HCT116 (cell line): Measurements from ENCODE around the gene TTLL10. TPM values are rescaled to one million over a fixed set of nuclear protein-coding genes. Genes with fewer than 3 reads are reported as not detected.

ENCODE experiments used
- ATAC-seq: fragments of 200-7000 bp; cut with Tn5 transposase; 2 replicates; pipeline ENCODE4 v1.9.1; 2020; ENCODE audit warnings: mild to moderate bottlenecking, moderate library complexity
- BruUV-seq: library from RNA; stranded (reverse); fragments of 400-500 nt; replicated peaks from 2 replicates; lab custom pipeline; 2021; lab: Mats Ljungman, UMichigan
- CTCF ChIA-PET: fragments of 300-600 bp; sonication (Branson Sonifier 250); formaldehyde crosslinking; loops from one replicate; lab custom pipeline; 2021; ENCODE audit warnings: antibody characterized with exemption; lab: Charles Lee
- POLR2A ChIA-PET: fragments of 300-600, 350-600 bp; sonication (Branson Sonifier 250); formaldehyde crosslinking; loops from one replicate; lab custom pipeline; 2021; ENCODE audit warnings: antibody characterized with exemption; lab: Charles Lee
- RAD21 ChIA-PET, 2 experiments: fragments of 300-600 bp; sonication (Branson Sonifier 250); formaldehyde crosslinking; loops; one replicate each; lab custom pipeline; 2023; ENCODE audit warnings: low total read pairs in 2 of 2; ENCODE audit not compliant: uncharacterized antibody in 2 of 2, unreplicated experiment in 2 of 2, low non-redundant PET in 1 of 2; lab: Charles Lee
- DNase-seq: peaks from one replicate; pipeline ENCODE4 v3.0.0-alpha.2; 2010; ENCODE audit warnings: low read depth, low spot score
- H2AFZ ChIP-seq: fragments of 200-600 bp; shearing (Covaris generic), sonication (generic); 2 replicates; pipeline ENCODE4 v1.6.1; 2017; ENCODE audit warnings: low read depth, mixed run types, mixed read lengths, antibody characterized with exemption, low read length; ENCODE audit not compliant: poor library complexity, severe bottlenecking
- H3K27ac ChIP-seq: 2 replicates; pipeline ENCODE4 v1.5.1; 2012; ENCODE audit warnings: low read depth, low read length
- H3K27me3 ChIP-seq: fragments of 200-600 bp; sonication (generic); 2 replicates; pipeline ENCODE4 v1.6.1; 2016; ENCODE audit warnings: mixed run types, low read length, mixed read lengths; ENCODE audit not compliant: insufficient read depth
- H3K36me3 ChIP-seq, 2 experiments: fragments of 200-500 bp in 1 of 2; fragments of 200-600 bp in 1 of 2; sonication (Bioruptor generic) in 1 of 2; sonication (generic) in 1 of 2; 2 replicates each; pipeline versions ENCODE4 v1.5.1 to v1.6.1; 2014 to 2016; ENCODE audit warnings: low read length in 2 of 2, inconsistent platforms in 1 of 2, mixed read lengths in 1 of 2, mixed run types in 1 of 2; ENCODE audit not compliant: insufficient read depth in 2 of 2, control insufficient read depth in 1 of 2
- H3K4me1 ChIP-seq, 2 experiments: fragments of 200-600 bp in 1 of 2; sonication (generic) in 1 of 2; 2 replicates each; pipeline versions ENCODE4 v1.5.1 to v1.6.1; 2012 to 2017; ENCODE audit warnings: low read length in 2 of 2, inconsistent platforms in 1 of 2, mild to moderate bottlenecking in 1 of 2, mixed read lengths in 1 of 2, mixed run types in 1 of 2, moderate library complexity in 1 of 2; ENCODE audit not compliant: insufficient read depth in 2 of 2, control insufficient read depth in 1 of 2
- H3K4me2 ChIP-seq: fragments of 200-600 bp; sonication (generic); 2 replicates; pipeline ENCODE4 v1.6.1; 2017; ENCODE audit warnings: mixed run types, low read length, mixed read lengths
- H3K4me3 ChIP-seq, 2 experiments: fragments of 200-600 bp in 1 of 2; sonication (generic) in 1 of 2; replicated peaks in 1 of 2; 2 replicates each; pipeline ENCODE4 v1.5.1; 2011 to 2016; ENCODE audit warnings: low read length in 2 of 2, control low read depth in 1 of 2, low read depth in 1 of 2, mild to moderate bottlenecking in 1 of 2, mixed read lengths in 1 of 2, mixed run types in 1 of 2
- H3K79me2 ChIP-seq: fragments of 200-600 bp; sonication (generic); 2 replicates; pipeline ENCODE4 v1.6.1; 2017; ENCODE audit warnings: mild to moderate bottlenecking, mixed run types, low read length, moderate library complexity, mixed read lengths; ENCODE audit not compliant: insufficient read depth
- H3K9ac ChIP-seq: fragments of 200-600 bp; sonication (generic); 2 replicates; pipeline ENCODE4 v1.6.1; 2016; ENCODE audit warnings: low read length, mixed read lengths
- H3K9me2 ChIP-seq: fragments of 200-600 bp; sonication (generic), shearing (Covaris generic); 2 replicates; pipeline ENCODE4 v1.6.1; 2017; ENCODE audit warnings: mixed run types, mild to moderate bottlenecking, moderate library complexity; ENCODE audit not compliant: insufficient read depth
- H3K9me3 ChIP-seq, 2 experiments: fragments of 200-500 bp in 1 of 2; fragments of 200-600 bp in 1 of 2; sonication (Bioruptor generic) in 1 of 2; sonication (generic) in 1 of 2; 2 replicates each; pipeline ENCODE4 v1.6.1; 2014 to 2017; ENCODE audit warnings: low read length in 2 of 2, mixed read lengths in 2 of 2, inconsistent platforms in 1 of 2, low read depth in 1 of 2, mild to moderate bottlenecking in 1 of 2, mixed run types in 1 of 2, moderate library complexity in 1 of 2; ENCODE audit not compliant: control insufficient read depth in 1 of 2, insufficient read depth in 1 of 2
- H4K20me1 ChIP-seq: fragments of 200-600 bp; sonication (generic), shearing (Covaris generic); 2 replicates; pipeline ENCODE4 v1.6.1; 2017; ENCODE audit warnings: mixed run types, mild to moderate bottlenecking, moderate library complexity; ENCODE audit not compliant: insufficient read depth
- CBX3 ChIP-seq: IDR thresholded peaks from 2 replicates; pipeline ENCODE4 v1.6.1; 2012; ENCODE audit warnings: low read depth
- EGR1 ChIP-seq: IDR thresholded peaks from 2 replicates; pipeline ENCODE4 v1.6.1; 2012; ENCODE audit warnings: low read depth
- EZH2 ChIP-seq: fragments of 200-600 bp; sonication (generic); IDR thresholded peaks from 2 replicates; pipeline ENCODE4 v1.6.1; 2017; ENCODE audit warnings: antibody characterized with exemption, mixed run types
- EZH2phosphoT487 ChIP-seq: fragments of 200-600 bp; IDR thresholded peaks from 2 replicates; pipeline ENCODE4 v1.6.1; 2018; ENCODE audit warnings: antibody characterized with exemption, borderline replicate concordance
- SIN3A ChIP-seq: IDR thresholded peaks from 2 replicates; pipeline ENCODE4 v1.6.1; 2012; ENCODE audit warnings: low read depth
- SP1 ChIP-seq: IDR thresholded peaks from 2 replicates; pipeline ENCODE4 v1.6.1; 2012; ENCODE audit warnings: low read depth
- SRF ChIP-seq: IDR thresholded peaks from 2 replicates; pipeline ENCODE4 v1.6.1; 2012; ENCODE audit warnings: low read depth
- TCF7L2 ChIP-seq: IDR thresholded peaks from 2 replicates; pipeline ENCODE4 v1.7.0; 2011; ENCODE audit warnings: borderline replicate concordance, inconsistent platforms; ENCODE audit not compliant: insufficient read depth, insufficient read length; ENCODE audit errors: extremely low read depth
- YY1 ChIP-seq: IDR thresholded peaks from 2 replicates; pipeline ENCODE4 v1.6.1; 2011; ENCODE audit warnings: low read length, low read depth, moderate library complexity, mild to moderate bottlenecking; ENCODE audit not compliant: insufficient replicate concordance; ENCODE audit errors: extremely low read depth
- ZFX ChIP-seq: fragments of 450-650 bp; IDR thresholded peaks from 2 replicates; pipeline ENCODE4 v1.6.1; 2017
- ZNF274 ChIP-seq: fragments of 200-500 bp; sonication (Bioruptor generic); IDR thresholded peaks from 2 replicates; pipeline ENCODE4 v1.6.1; 2014; ENCODE audit warnings: mild to moderate bottlenecking, low read depth, low read length, inconsistent platforms
- intact Hi-C: fragments of 100-400 bp; cut with micrococcal nuclease; formaldehyde crosslinking; loops from 2 replicates; pipeline ENCODE4 v1.10.0; 2022
- total RNA-seq: library from RNA; stranded (reverse); gene quantifications from one replicate; pipeline ENCODE4 v1.2.1, GENCODE V29; 2021; ENCODE audit not compliant: unreplicated experiment
- TF ChIP-seq, protein P1 (sequence below): IDR thresholded peaks from 2 replicates; pipeline ENCODE4 v1.6.1; 2012; ENCODE audit warnings: low read depth
- TF ChIP-seq, protein P2 (sequence below): IDR thresholded peaks from 2 replicates; pipeline ENCODE4 v1.6.1; 2011; ENCODE audit warnings: mild to moderate bottlenecking, low read length, moderate library complexity; ENCODE audit not compliant: insufficient replicate concordance; ENCODE audit errors: extremely low read depth
- TF ChIP-seq, protein P3 (sequence below): IDR thresholded peaks from 2 replicates; pipeline ENCODE4 v1.6.1; 2012
- TF ChIP-seq, protein P4 (sequence below): IDR thresholded peaks from 2 replicates; pipeline ENCODE4 v1.6.1; 2012
- TF ChIP-seq, protein P5 (sequence below), 3 experiments: fragments of 200-600 bp in 1 of 3; sonication (generic) in 1 of 3; IDR thresholded peaks in 2 of 3; conservative IDR thresholded peaks in 1 of 3; 2 replicates each; pipeline ENCODE4 v1.5.1; 2012 to 2017; ENCODE audit warnings: low read depth in 2 of 3, low read length in 2 of 3, antibody characterized with exemption in 1 of 3, borderline replicate concordance in 1 of 3, control low read depth in 1 of 3, mild to moderate bottlenecking in 1 of 3, mixed read lengths in 1 of 3, mixed run types in 1 of 3, moderate library complexity in 1 of 3; ENCODE audit not compliant: insufficient read depth in 1 of 3

The TTLL10 gene
- total RNA-seq, 1 experiment from 2014 or later: 0.10 TPM

DNA sequence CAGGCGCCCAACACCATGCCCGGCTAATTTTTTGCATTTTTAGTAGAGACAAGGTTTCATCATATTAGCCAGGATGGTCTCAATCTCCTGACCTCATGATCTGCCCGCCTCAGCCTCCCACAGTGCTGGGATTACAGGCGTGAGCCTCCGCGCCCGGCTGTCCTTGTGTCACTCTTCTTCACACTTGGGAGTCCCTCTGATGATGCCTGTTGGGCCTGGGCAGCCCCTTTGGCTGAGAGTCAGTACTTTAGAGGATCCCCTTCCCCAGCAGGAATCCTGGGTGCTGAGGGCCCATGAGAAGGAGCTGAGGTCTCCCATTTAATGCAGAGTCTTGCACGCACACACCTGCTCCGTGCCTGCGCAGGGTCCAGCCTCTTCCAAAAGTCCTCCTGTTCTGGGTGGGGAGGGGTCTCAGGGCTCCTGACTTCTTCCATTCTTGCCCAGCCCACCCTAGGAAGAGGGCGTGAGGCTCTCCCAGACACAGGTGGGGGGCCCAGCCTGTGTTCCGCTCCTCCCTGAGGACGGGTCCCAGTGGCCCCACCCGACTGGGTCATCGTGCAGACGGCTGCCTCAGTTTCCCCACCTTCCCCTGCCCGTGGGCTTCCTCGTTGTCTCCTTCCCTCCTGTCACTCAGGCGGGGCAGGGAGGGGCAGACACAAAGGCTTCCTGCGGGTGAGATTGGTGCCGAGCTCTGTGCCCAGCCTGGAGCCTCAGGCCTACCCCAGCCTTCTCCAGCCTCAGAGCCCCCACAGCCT is 3.9 kb downstream of the TTLL10 start:
- no peak overlapping the region for H2AFZ ChIP-seq
- H4K20me1 ChIP-seq: no peaks in the 10 kb centered on the region
- no peak for TF ChIP-seq TCF7L2
- TF ChIP-seq EZH2phosphoT487: no peak
- TF ChIP-seq, protein P1, sequence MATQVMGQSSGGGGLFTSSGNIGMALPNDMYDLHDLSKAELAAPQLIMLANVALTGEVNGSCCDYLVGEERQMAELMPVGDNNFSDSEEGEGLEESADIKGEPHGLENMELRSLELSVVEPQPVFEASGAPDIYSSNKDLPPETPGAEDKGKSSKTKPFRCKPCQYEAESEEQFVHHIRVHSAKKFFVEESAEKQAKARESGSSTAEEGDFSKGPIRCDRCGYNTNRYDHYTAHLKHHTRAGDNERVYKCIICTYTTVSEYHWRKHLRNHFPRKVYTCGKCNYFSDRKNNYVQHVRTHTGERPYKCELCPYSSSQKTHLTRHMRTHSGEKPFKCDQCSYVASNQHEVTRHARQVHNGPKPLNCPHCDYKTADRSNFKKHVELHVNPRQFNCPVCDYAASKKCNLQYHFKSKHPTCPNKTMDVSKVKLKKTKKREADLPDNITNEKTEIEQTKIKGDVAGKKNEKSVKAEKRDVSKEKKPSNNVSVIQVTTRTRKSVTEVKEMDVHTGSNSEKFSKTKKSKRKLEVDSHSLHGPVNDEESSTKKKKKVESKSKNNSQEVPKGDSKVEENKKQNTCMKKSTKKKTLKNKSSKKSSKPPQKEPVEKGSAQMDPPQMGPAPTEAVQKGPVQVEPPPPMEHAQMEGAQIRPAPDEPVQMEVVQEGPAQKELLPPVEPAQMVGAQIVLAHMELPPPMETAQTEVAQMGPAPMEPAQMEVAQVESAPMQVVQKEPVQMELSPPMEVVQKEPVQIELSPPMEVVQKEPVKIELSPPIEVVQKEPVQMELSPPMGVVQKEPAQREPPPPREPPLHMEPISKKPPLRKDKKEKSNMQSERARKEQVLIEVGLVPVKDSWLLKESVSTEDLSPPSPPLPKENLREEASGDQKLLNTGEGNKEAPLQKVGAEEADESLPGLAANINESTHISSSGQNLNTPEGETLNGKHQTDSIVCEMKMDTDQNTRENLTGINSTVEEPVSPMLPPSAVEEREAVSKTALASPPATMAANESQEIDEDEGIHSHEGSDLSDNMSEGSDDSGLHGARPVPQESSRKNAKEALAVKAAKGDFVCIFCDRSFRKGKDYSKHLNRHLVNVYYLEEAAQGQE: no peak
- no peak for TF ChIP-seq ZNF274
- TF ChIP-seq, protein P2, sequence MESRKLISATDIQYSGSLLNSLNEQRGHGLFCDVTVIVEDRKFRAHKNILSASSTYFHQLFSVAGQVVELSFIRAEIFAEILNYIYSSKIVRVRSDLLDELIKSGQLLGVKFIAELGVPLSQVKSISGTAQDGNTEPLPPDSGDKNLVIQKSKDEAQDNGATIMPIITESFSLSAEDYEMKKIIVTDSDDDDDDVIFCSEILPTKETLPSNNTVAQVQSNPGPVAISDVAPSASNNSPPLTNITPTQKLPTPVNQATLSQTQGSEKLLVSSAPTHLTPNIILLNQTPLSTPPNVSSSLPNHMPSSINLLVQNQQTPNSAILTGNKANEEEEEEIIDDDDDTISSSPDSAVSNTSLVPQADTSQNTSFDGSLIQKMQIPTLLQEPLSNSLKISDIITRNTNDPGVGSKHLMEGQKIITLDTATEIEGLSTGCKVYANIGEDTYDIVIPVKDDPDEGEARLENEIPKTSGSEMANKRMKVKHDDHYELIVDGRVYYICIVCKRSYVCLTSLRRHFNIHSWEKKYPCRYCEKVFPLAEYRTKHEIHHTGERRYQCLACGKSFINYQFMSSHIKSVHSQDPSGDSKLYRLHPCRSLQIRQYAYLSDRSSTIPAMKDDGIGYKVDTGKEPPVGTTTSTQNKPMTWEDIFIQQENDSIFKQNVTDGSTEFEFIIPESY: no peak
- TF ChIP-seq SP1: no peak
- TF ChIP-seq, protein P3, sequence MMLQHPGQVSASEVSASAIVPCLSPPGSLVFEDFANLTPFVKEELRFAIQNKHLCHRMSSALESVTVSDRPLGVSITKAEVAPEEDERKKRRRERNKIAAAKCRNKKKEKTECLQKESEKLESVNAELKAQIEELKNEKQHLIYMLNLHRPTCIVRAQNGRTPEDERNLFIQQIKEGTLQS: no peak
- TF ChIP-seq, protein P4, sequence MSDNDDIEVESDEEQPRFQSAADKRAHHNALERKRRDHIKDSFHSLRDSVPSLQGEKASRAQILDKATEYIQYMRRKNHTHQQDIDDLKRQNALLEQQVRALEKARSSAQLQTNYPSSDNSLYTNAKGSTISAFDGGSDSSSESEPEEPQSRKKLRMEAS: no peak
- TF ChIP-seq EGR1: no peak
- TF ChIP-seq, protein P5, sequence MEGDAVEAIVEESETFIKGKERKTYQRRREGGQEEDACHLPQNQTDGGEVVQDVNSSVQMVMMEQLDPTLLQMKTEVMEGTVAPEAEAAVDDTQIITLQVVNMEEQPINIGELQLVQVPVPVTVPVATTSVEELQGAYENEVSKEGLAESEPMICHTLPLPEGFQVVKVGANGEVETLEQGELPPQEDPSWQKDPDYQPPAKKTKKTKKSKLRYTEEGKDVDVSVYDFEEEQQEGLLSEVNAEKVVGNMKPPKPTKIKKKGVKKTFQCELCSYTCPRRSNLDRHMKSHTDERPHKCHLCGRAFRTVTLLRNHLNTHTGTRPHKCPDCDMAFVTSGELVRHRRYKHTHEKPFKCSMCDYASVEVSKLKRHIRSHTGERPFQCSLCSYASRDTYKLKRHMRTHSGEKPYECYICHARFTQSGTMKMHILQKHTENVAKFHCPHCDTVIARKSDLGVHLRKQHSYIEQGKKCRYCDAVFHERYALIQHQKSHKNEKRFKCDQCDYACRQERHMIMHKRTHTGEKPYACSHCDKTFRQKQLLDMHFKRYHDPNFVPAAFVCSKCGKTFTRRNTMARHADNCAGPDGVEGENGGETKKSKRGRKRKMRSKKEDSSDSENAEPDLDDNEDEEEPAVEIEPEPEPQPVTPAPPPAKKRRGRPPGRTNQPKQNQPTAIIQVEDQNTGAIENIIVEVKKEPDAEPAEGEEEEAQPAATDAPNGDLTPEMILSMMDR (IDR thresholded peaks at IDR 0.05 in 2 of 3, conservative IDR thresholded peaks at IDR 0.05 in 1 of 3; ENCODE audit: borderline replicate concordance in 1 of 3, insufficient read depth in 1 of 3, low read depth in 2 of 3, low read length in 2 of 3): no peak
- TF ChIP-seq CBX3: no peak
- TF ChIP-seq SRF: no peak
- TF ChIP-seq ZFX: no peak
- TF ChIP-seq YY1: no peak
- TF ChIP-seq SIN3A: no peak
- no peak for TF ChIP-seq EZH2
- H3K9me3 ChIP-seq: no peaks in the 10 kb centered on the region
- ChIA-PET CTCF (no interaction called here), RAD21 (interaction anchor here in 1 of 2 experiments (0.6 kb wide), 1 partner anchor 328 kb away, joined by 3 read pairs; no protein-coding TSS in a partner anchor), POLR2A (no interaction called here)
- ATAC-seq: no peak
- DNase-seq: no peak
- H3K4me2 ChIP-seq: no peak overlapping the region
- H3K36me3 ChIP-seq: no peaks in the 10 kb centered on the region
- H3K4me3 ChIP-seq: no peak overlapping the region
- peaks cover 2 to 9% of the 10 kb centered on the region in 2 experiments; a peak in 1 of 4 replicates for H3K4me1 ChIP-seq
- H3K9ac ChIP-seq: no peak overlapping the region
- no peaks in the 10 kb centered on the region for H3K79me2 ChIP-seq
- H3K27me3 ChIP-seq: no peaks in the 10 kb centered on the region
- intact Hi-C loops: no loop called here
- BruUV-seq: no TSS peak
- no peaks in the 10 kb centered on the region for H3K9me2 ChIP-seq
- no peak overlapping the region for H3K27ac ChIP-seq
